GM12865 (cell line): ENCODE results near the gene CCDC171.

Experiments used
- DNase-seq: peaks from one replicate; pipeline ENCODE4 v3.0.0; 2010; ENCODE audit warnings: low read depth
- H3K4me3 ChIP-seq: 2 replicates; pipeline ENCODE4 v1.5.1; 2011; ENCODE audit warnings: mild to moderate bottlenecking, low read depth, low read length, control low read depth
- CTCF ChIP-seq: IDR thresholded peaks from 2 replicates; pipeline ENCODE4 v1.5.1; 2011; ENCODE audit warnings: low read length, control low read depth, low read depth, inconsistent platforms; ENCODE audit not compliant: insufficient read depth; ENCODE audit errors: missing control alignments

Gene CCDC171

GRCh38 chr9:15640121-15640520 lies 87.3 kb downstream of the CCDC171 start:
- DNase-seq = no peak
- no peak overlapping the region for H3K4me3 ChIP-seq
- TF ChIP-seq CTCF = no peak

GRCh38 chr9:15641291-15641690 lies 88.4 kb downstream of the CCDC171 start:
- no peak for DNase-seq
- no peak for TF ChIP-seq CTCF
- H3K4me3 ChIP-seq = no peak overlapping the region

GRCh38 chr9:15642369-15642962 lies 89.6 kb downstream of the CCDC171 start:
- DNase-seq = peak; percentile 48
- H3K4me3 ChIP-seq = no peak overlapping the region
- TF ChIP-seq CTCF = peak; percentile 47

GRCh38 chr9:15670246-15670645 lies 117.4 kb downstream of the CCDC171 start:
- TF ChIP-seq CTCF = no peak
- peak; percentile 29 for DNase-seq
- no peak overlapping the region for H3K4me3 ChIP-seq

GRCh38 chr9:15670894-15671293 lies 118.1 kb downstream of the CCDC171 start:
- peak; percentile 13 for DNase-seq
- H3K4me3 ChIP-seq = no peak overlapping the region
- no peak for TF ChIP-seq CTCF

GRCh38 chr9:15693701-15694100 lies 140.9 kb downstream of the CCDC171 start:
- H3K4me3 ChIP-seq = no peak overlapping the region
- TF ChIP-seq CTCF = no peak
- DNase-seq = no peak

GRCh38 chr9:15696979-15697378 lies 144.1 kb downstream of the CCDC171 start:
- TF ChIP-seq CTCF = no peak
- H3K4me3 ChIP-seq = no peak overlapping the region
- no peak for DNase-seq
